ENCODE measurements around the gene CACNA1C.

Gene CACNA1C

DNA sequence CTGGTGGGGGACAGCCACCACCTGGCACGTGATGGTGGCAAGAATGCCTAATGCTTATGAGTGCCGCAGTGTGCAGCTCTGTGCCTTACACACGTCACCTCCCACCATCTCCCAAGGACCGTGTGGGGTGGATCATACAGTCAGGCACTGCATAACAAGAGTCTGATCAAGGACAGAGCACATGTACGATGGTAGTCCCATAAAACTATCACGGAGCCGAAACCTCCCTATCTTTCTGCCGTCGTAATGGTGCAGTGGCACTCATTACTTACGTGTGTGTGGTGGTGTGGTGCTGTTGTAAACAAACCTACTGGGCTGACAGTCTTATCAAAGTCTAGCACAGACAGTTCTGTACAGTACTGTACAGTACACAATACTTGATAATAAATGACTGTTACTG is 89.3 kb downstream of the CACNA1C start:
- DNase-seq: no peak

DNA sequence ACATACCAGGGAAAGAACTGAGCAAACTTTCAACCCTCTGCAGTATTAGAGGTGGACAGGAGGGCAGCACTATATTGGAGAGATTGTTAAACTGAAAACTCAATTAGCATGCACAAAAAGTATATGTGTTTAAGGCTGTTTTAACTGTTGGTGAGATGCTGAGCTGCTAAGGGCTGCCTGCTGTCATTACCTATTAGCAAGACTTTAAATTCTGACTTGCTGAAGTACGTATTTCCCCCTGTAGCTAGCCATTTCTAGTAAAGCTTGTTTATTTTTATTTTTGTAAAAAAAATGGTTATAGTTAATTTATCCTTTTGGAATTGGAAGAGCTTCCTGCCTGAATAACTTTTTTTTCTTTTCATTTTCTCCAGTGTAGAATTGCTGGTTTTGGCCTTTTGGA is 92.2 kb downstream of the CACNA1C start:
- no peak for DNase-seq

DNA sequence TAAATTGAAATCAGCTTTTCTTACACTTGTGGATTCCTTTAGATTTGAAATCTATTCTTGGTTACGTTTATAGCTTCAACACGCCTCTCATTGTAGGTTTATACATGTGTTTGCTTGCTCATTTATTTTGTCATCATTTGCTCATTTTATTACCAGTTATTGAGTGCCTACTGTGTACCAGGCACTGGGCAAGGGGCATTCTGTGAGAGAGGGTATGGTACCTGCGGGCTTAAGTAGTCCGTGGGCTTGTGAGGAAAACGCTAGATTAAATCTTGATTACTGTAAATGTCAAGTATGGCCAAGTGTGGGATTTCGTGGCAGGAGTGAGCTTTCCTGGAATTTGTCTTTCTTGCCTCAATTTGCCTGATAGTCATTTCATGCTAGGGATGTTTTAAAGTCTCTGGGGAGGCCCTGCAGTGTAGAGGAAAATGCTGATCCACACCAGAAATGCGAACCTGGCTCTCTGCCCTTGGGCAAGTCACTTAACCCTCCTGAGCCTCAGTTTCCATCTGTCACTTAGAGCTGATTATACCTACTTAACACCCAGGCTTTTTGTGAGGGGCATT is 92.7 kb downstream of the CACNA1C start:
- no peak for DNase-seq

DNA sequence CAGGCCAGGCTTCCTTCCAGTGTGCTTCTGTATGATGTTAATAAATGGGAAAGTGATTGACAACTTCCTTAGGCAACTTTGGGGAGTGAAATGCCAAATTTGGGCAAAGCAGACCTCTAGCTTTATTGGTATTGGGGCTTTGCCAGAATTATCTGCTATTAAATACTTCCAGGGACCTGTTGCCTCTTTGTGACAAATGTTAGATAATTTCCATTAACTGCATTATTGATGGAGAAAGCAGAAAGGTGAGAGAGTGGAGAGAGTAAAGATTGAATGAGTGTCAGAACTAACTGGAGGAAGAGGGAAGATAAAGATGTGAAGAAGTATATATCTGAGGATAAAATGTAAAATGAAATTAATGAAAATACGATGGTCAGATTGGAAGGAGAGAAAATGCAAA is 94.5 kb downstream of the CACNA1C start:
- DNase-seq: no peak

DNA sequence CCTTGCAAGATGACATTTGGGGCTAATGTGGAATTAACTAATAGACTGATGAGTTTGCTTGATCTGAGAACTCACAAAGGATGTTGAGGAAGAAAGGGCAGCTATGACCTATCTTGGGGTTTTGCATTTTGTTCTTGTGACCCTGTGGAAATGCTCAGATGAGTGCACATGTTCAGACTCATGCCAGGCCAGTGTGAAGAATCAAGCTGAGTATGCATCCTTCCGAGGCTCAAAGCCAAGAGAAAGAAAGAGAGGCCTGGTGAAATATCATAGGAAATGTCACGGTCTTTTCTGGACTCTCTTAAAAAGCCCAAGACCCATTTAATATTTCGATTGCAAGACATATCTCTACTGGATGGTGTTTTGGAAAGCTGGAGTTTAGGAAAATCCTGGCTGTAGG is 96.3 kb downstream of the CACNA1C start:
- no peak for DNase-seq

DNA sequence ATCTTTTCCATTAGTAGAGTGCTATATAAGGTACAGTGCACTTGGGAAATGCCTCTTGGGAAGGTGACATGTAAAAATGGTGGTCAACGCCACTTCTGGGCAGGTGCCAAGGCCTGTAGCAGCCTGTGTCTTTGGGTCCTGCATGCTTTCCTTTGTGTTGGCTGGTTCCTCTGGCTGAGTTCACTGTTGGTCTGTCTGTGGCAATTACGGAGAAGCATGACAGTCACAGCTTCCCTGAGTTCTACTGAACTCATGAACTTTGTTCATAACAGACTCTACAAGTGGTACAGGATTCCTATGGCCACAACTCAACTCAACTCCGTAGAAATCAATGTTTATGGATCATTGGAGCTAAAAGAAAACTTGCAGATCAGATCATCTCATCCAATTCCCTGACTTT is 98.0 kb downstream of the CACNA1C start:
- no peak for DNase-seq

DNA sequence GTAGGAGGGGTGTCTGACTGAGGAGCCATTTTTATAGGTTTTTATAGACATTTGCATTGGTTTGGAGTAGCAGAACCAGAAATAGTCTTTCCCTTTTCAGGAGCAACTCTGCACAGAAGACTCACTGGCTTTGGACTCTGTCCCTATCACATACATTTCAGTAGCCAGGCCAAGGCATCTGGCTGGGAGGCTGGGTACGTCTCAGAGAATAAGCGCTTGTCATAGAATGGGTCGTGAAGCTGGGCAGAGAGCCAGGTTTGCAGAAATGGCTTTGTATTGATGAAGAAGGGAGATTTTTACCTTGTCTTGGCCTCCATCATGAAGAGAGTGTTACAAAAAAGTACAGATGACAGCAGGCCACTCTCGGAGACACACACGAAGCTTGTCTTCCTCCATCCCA is 98.6 kb downstream of the CACNA1C start:
- no peak for DNase-seq

DNA sequence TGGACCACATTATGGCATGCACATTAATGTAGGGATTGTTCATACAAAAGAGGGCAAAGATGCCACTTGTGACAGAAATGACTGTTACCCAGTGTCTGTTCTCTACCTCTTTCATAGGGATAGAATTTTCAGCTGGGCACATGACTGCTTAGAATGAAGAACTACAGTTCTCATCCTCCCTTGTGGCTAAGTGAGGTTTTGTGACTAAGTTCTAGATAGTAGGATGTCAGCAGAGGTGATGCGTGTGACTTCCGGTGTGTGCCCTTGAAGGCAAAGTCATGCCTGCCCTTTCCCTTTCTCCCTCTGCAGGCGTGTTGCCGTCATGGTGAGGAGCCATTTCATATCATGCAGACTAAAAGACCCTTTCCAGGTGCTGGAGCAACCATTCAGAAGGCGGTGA is 99.3 kb downstream of the CACNA1C start:
- peak; percentile 66 for DNase-seq

DNA sequence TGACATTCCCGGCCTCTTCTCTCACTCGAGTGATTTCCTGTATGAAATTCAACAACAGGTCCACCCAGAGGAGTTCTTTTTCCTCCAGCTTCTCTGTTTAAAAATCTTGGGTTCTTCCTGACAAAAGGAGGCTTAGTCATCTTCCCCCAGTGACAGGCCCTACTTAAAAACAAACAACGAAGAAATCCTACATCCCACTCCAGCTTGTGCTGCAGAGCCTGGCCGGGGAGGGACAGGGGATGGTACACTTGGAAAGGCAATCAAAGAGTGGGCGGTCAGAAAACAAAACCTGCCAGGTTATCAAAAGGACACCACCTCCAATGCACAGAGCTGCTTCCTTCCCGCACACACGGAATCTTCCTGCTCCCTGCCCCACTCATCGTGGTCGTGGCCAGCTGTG is 101.3 kb downstream of the CACNA1C start:
- no peak for DNase-seq

DNA sequence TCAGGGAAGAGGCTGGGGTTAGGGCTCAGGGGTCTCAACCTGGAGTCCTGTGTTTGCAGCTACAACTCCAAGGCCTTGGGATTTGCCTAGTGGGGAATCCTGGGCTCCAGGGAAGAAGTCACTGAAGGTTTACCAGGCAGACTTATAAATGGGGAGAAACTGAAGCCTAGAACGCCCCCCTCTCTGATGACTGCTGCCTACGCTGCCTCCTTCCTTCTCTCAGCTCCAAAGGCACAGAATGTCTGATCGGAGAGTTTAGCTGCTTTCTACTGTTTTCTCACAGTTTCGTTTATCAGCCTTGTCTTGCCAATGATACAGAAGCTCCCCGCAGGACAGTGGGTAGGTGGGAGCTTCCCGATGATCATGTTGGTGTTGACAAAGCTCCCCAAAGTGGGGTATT is 101.7 kb downstream of the CACNA1C start:
- DNase-seq: no peak

DNA sequence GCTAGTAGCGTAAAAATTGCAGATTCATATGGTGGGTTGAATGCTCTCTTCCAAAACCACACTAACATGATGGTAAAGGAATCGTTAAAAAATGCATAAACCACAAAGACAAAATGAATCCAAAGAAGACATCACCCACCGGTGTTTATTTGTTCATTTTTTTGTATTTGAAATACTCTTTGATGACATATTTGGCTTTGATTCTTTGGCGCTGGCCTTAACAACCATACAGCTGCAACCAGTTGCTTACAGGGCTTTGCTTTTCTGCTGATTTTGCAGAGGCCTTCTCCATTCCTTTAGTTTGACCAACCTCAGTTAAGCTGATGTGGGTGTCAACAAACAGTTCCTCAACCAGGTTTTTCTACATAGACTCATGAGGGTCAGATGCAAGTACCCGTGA is 103.5 kb downstream of the CACNA1C start:
- DNase-seq: no peak

DNA sequence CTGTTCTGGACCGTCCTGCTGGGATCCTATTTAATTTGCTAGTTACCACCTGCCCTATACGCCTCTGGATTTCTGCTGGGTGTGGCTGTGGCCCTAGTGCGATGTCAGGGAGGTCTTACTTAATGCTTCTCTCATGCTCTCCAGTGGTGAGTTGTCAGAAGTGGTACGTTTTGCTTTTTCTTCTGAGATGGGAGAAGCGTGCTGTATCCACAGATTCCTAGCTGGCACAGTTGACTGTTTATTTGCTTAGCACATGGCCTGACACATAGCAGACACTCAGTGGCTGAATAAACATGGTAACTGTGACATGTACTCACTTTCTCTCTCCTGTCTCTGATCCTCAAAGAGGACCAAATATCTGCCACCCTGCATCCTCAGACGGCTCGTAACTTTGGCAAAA is 107.3 kb downstream of the CACNA1C start:
- DNase-seq: no peak

DNA sequence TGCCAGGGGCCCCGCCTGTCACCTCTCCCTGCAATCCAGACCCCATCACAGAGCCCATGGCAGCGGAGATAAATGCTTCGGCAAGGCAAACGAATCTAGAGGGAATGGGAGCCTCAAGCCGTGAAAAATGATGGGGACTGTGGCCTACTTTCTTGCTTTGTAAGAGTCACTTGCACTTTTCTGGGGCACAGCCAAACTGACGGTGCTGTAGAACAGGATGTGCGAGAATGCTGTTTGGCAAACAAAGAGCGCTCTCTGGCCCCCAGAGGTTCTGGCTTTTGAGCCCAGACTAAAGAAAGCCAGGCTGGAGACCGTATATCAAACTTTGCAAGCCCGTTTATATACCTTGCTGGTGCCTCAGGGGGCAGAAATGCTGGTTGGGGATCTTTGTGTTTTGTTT is 108.7 kb downstream of the CACNA1C start:
- no peak for DNase-seq

DNA sequence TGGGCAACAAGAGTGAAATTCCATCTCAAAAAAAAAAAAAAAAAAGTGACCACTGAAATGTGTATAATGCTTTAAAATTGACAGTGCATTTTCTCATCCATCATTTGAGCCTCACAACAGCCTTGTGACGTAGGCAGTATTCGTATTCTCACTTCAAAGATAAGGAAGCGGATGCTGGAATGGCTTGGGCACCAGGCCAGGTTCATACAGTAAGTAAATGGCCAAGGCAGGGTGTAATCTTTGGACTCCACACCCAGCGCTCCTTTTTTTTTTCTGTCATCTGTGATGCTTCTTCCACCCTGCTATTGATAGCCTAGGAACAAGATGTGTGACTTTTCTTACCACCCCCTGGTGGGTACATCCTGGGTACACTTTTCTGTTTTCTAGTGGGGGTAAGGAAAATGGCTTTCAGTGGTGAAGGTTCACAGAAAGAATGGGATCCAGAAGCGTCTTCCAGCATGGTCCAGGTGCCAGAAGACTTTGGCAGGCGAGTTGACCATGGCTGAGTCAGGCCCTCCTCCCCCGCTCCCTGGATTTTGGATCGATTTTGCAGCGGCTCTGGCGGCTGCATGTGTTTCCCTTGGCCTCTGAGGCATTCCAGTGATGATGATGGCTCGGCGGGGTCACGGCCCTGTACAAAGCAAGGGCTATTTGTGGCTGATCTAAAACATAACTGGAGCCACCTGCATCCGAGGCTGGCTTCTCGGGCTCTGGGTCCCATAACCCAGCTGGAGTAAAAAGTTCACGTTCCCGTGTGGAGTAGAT is 110.6 kb downstream of the CACNA1C start:
- no peak for DNase-seq

DNA sequence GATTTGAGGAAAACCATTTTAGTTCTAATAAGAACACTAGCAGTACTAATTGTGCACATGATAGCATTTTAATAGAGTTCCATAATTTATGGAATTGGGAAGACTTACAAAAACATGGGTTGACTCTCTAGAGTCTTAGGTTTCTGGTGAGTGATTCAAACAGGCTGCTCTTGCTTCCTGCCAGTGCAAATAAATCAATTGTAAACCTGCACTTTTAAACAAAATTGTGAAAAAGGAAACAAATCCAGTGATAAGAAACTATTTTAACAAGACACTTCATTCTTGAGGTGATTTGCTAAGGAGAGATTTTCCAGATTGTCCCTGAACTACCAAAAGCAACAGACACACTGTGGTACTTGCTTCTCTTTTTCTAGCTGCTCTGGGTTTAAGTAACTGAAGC is 112.2 kb downstream of the CACNA1C start:
- no peak for DNase-seq

DNA sequence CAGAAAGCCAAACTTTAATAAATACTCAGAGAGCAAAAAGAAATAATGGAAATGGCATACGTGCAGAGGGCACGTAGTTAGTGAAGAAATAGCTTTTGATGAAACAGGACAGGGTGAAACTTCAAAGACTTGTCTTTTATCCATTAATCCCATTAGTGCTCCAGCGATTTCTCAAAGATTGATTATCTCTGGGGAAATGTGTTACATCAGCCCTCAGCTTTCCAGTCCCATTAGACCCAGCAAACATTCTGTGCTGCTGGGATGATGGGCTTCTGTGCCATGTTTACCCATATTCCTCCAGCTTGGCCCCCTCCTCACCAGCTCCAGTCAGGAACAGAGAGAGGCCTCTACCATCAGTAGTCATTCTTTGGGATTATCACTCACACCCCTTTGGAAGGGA is 113.1 kb downstream of the CACNA1C start:
- no peak for DNase-seq

DNA sequence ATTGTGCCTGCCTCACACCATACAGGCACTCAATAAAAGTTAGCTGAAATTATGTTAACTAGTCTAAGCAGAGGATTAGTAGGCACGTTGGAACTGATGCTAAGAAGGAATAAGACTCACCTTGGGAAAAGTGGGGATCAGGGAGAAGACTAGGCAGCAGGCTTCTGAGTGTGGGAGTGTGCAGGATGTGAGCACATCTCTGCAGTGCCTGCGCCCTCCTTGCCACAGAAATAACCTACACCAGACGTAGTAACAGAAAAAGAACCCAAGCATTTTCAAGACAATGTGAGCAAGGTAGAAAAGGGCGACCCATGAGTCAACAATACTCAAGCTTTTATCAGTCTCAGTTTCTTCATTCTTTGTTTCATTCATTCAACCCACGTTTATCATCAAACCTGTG is 113.9 kb downstream of the CACNA1C start:
- DNase-seq: no peak

DNA sequence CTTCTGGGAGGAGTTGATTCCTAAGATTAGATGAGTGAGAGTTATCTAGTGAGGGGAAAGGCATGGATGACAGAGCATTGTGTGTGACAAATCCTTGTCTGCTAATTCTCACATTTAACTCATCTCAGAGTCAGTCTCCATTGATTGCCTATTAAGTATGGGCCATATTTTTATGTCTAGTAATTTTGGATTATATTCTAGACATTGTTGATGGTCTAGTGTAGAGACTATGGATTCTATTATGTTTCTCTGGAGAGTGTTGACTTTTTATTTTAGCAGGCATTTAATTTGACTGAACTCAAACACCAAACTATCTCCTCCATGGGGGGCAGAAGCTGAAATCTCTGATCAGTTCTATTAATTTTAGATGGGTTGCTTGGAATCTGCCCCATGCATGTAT is 114.4 kb downstream of the CACNA1C start:
- DNase-seq: no peak

DNA sequence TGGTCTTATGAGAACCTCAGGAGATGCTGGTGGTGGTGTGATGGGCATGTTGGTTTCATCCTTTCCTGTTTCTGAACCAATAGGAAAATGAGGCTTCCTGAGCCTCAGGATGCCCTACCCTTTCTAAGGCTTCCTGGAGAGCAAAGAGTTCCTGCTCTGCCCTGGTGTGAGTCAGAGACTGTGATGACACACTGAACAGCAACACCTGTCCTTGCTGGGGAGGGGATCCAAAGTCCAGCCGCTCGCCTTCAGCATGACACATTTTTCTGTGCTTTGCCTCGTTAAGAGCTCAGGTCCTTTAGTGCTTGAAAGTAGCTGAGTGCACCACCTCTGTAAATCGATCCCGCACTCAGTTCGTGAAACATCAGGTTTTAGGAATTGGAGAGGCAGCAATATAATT is 116.0 kb downstream of the CACNA1C start:
- DNase-seq: no peak

DNA sequence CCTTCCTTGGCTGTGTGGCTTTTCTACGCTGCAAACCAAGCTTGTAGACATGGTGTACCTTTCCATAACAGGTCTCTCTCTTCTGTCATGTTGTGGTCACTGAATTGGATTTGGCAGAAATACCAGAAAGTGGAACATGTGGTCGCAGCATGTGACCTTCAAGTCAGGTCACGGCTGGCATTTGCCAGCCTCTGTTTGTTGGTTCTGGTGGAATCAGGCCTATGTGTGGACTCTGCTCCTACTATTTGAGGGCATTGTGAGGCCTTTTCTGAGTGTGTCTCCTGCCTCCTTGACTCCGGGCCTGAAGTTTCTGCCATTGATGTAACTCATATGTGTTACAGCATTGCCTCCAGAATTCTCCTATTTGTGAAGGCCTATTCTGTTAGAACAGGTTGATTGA is 116.7 kb downstream of the CACNA1C start:
- DNase-seq: no peak

DNA sequence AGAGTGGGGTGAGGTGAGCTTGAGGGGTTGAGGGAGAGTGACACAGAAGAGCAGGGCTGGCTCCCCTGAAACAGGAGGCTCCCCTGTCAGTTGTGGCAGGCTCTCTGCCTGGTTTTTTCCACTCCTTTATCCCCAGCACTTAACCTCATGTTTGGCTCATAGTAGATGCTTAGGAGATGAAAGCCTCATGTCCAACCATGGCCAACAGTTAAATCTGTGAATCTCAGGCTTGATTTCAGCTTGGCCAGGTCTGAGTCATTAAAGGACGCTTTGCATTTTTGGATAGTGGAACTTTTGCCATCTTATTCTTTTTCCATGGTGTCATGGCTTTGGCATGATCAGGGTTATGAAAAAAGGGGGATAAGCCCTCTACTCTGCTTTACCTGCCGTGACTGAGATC is 117.2 kb downstream of the CACNA1C start:
- no peak for DNase-seq

DNA sequence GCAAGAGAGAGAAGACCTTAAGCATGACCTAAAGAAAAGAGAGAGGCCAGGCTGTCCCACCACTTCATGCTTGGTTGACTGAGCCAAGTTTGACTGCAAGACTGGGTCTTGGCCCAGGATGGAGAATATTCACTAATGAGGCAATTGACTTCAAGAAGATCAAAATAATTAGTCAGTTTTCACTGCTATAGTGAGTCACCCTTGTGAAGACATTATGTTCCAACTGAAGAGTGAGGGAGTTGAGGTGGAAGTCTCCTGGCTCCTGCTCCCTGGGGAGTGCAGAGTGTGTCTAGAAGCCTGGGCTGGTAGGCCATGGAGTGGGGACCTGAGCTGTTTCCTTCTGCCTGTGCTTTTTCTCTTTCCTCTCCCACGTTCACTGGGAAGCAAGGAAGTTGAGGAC is 117.6 kb downstream of the CACNA1C start:
- DNase-seq: no peak

DNA sequence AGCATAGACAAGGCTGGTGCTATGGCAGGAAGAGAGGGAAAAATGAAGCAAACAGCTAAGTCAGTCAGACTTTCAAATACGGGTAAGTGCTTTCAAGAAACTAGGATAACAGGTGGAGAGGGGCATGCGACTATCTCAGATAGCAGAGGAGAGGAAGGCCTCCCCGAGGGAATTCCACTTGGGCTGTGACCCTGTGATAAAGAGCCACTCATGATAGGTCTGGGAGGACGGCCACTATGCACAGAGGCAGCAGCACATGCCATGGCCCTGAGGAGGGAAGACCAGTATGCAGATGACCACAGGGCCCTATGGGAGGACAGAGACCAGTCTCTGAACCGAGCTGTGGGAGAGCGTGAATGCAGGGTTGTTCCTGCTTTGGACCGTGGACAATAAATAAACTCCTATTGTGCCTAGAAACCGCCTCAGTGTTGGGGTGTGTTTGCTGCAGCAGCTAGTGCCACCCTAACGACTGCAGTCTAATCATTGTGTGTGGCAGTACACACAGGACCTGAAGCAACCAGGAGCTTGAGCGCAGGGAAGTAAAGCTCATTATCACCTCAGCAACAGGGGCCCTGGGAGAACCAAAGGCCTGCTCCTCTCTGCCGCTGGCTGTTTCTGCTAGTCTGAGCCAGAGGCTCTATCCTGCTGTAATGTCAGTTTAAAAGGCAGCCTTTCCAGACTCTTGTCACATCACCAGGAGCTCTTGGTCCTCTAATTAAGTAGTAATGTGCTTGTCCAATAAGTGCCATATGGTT is 119.1 kb downstream of the CACNA1C start:
- no peak for DNase-seq

DNA sequence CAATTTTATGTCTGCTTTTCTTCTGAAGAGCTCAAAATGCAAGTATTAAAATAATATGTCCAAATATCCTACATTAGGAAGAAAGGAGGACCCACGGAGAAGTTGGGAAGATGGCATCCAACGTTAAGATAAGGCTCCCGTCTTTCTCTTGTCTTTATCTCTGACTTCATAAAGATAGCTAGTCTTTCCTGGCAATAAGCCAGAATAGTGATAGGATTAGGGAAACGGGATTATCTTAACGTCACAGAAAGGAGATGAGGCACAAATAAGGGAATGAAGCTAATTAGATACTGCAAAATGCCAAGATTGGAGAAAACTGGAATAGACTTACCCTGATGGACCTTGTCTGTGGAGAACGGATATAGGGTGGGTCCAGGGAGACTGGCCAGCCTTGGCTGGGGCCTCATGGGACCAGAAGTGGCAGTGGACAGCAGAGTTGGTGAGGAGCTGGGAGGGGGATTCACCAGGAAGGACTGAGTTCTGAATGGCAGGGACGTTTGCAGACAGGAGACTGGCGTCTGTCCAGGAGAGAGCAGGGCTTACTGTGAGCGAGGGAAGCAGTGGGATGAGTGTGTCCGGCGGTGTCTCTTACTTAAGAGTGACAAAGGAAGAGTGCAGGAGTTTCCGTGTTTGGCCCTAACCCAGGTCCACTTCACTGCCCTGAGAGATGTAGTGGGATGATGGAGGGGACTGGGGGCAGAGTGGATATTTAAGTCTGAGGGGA is 119.9 kb downstream of the CACNA1C start:
- no peak for DNase-seq
